ENCODE measurements around the gene LRCOL1. TPM values are rescaled to one million over a fixed set of nuclear protein-coding genes. Genes with fewer than 3 reads are reported as not detected.

Gene LRCOL1
- total and polyA plus RNA-seq, 8 donors = 0.63 to 2.2 (median 1.4) TPM

Small RNAs within 50 kb of the gene (microRNA-seq; reads per million reads assigned to microRNA genes)
- gene MIR6763 = 0.50 to 0.68 reads per million in 2 donors

Other genes starting within 250 kb of the LRCOL1 start
- gene FBRSL1, start 120.4 kb downstream of the LRCOL1 start, total RNA-seq = 10 to 100 TPM; 44.7 to 49.4 TPM
- 100 to 1,000 TPM in 2 of 6 donors, 10 to 100 TPM in 4; 58.7 to 113 (median 91.9) TPM for gene FBRSL1, start 120.4 kb downstream of the LRCOL1 start, polyA plus RNA-seq (ENCODE audit: insufficient read length in 6 of 6)
- gene P2RX2, start 8.2 kb upstream of the LRCOL1 start, total RNA-seq = not detected
- 10 to 100 TPM in 2 of 6 donors, 1 to 10 TPM in 4; 4.2 to 10.9 (median 5.3) TPM for gene P2RX2, start 8.2 kb upstream of the LRCOL1 start, polyA plus RNA-seq (ENCODE audit: insufficient read length in 6 of 6)
- gene POLE, start 76.8 kb upstream of the LRCOL1 start, total RNA-seq = 10 to 100 TPM; 29.2 to 32.7 TPM
- 10 to 100 TPM; 45.2 to 60.5 (median 56.8) TPM for gene POLE, start 76.8 kb upstream of the LRCOL1 start, polyA plus RNA-seq (ENCODE audit: insufficient read length in 6 of 6)
- 10 to 100 TPM; 16.6 to 21.7 TPM for gene PXMP2, start 77.0 kb upstream of the LRCOL1 start, total RNA-seq
- 10 to 100 TPM; 36.5 to 57.1 (median 47.3) TPM for gene PXMP2, start 77.0 kb upstream of the LRCOL1 start, polyA plus RNA-seq (ENCODE audit: insufficient read length in 6 of 6)
- gene PGAM5, start 100.3 kb upstream of the LRCOL1 start, total RNA-seq = 10 to 100 TPM; 24.7 to 37.4 TPM
- gene PGAM5, start 100.3 kb upstream of the LRCOL1 start, polyA plus RNA-seq (ENCODE audit: insufficient read length in 6 of 6) = 10 to 100 TPM; 13.6 to 19.5 (median 16.3) TPM
- gene ANKLE2, start 151.2 kb upstream of the LRCOL1 start, total RNA-seq = 10 to 100 TPM; 59.3 to 84.9 TPM
- 10 to 100 TPM; 70.9 to 83.9 (median 78.1) TPM for gene ANKLE2, start 151.2 kb upstream of the LRCOL1 start, polyA plus RNA-seq (ENCODE audit: insufficient read length in 6 of 6)
- gene GOLGA3, start 218.3 kb upstream of the LRCOL1 start, total RNA-seq = 10 to 100 TPM; 81.0 to 82.6 TPM
- gene GOLGA3, start 218.3 kb upstream of the LRCOL1 start, polyA plus RNA-seq (ENCODE audit: insufficient read length in 6 of 6) = 10 to 100 TPM; 40.6 to 54.6 (median 42.3) TPM

Measured in left lung (tissue), 8 donors.